Measurements from ENCODE around the gene EFEMP2. TPM values are rescaled to one million over a fixed set of nuclear protein-coding genes. Genes with fewer than 3 reads are reported as not detected.

The EFEMP2 gene
- 0.52 to 1.2 TPM (median 0.99 TPM) in 5 replicates for total RNA-seq (2022; extraction: Qiagen RNA extraction)

GRCh38 chr11:65872586-65873317 is at the start of gene EFEMP2:
EFEMP2 (minus strand) TSS chr11:65872800; CDS start chr11:65872354, 446 bp downstream.

GRCh38 chr11:65919141-65919572 is 46.6 kb upstream of the EFEMP2 start, which contains the start of gene DRAP1:
DRAP1 (plus strand) TSS chr11:65919426; CDS start chr11:65919502, 76 bp downstream.

GRCh38 chr11:65918211-65919140 is 45.9 kb upstream of the EFEMP2 start, which contains the start of gene C11orf68:
C11orf68 (minus strand) TSS chr11:65919062; CDS start chr11:65919031, 31 bp downstream.

GRCh38 chr11:65900125-65900898 is 27.7 kb upstream of the EFEMP2 start, which contains the start of gene FOSL1:
FOSL1 (minus strand) TSS chr11:65900388; CDS start chr11:65900339, 49 bp downstream.

GRCh38 chr11:65890324-65891218 is 18.0 kb upstream of the EFEMP2 start, which contains the start of gene CCDC85B:
CCDC85B (plus strand) TSS chr11:65890673; CDS start chr11:65890784, 111 bp downstream.

GRCh38 chr11:65888163-65888814 is 15.7 kb upstream of the EFEMP2 start, which contains the start of gene FIBP:
FIBP (minus strand) TSS chr11:65888471; CDS start chr11:65888418, 53 bp downstream.

GRCh38 chr11:65879617-65880016 is 7.0 kb upstream of the EFEMP2 start, which contains the start of gene CTSW:
CTSW (plus strand) TSS chr11:65879837; CDS start chr11:65879855, 18 bp downstream.

GRCh38 chr11:65860278-65861164 is 12.1 kb downstream of the EFEMP2 start, which contains the start of gene MUS81:
MUS81 (plus strand) TSS chr11:65860433; CDS start chr11:65860754, 321 bp downstream.

GRCh38 chr11:65857853-65858680 is 14.5 kb downstream of the EFEMP2 start, which contains the start of gene CFL1:
CFL1 (minus strand) TSS chr11:65858180; CDS start chr11:65858099, 81 bp downstream.

GRCh38 chr11:65833297-65834030 is 39.1 kb downstream of the EFEMP2 start, which contains the start of gene SNX32:
SNX32 (plus strand) TSS chr11:65833963; CDS start chr11:65834066, 103 bp downstream.

Other genes with a start within 250 kb of the EFEMP2 start
- gene SIPA1, start 234.7 kb downstream of the EFEMP2 start, total RNA-seq (2022; extraction: Qiagen RNA extraction): 11.8 to 19.3 TPM (median 17.9 TPM) in 5 replicates
- 62.9 to 72.5 TPM (median 71.8 TPM) in 5 replicates for gene RELA, start 209.9 kb downstream of the EFEMP2 start, total RNA-seq (2022; extraction: Qiagen RNA extraction)
- 43.8 to 55.4 TPM (median 48.9 TPM) in 5 replicates for gene KAT5, start 160.5 kb downstream of the EFEMP2 start, total RNA-seq (2022; extraction: Qiagen RNA extraction)
- gene RNASEH2C, start 152.0 kb downstream of the EFEMP2 start, total RNA-seq (2022; extraction: Qiagen RNA extraction): 20.9 to 52.9 TPM (median 48.6 TPM) in 5 replicates
- gene AP5B1, start 91.8 kb downstream of the EFEMP2 start, total RNA-seq (2022; extraction: Qiagen RNA extraction): 7.6 to 12.1 TPM (median 12.1 TPM) in 5 replicates
- gene OVOL1, start 85.7 kb downstream of the EFEMP2 start, total RNA-seq (2022; extraction: Qiagen RNA extraction): 0.07 to 0.08 TPM in 2 of 5 replicates, not detected in the others
- 0.09 TPM in 1 of 5 replicates, not detected in the others for gene SNX32, start 38.8 kb downstream of the EFEMP2 start, total RNA-seq (2022; extraction: Qiagen RNA extraction)
- gene CFL1, start 14.6 kb downstream of the EFEMP2 start, total RNA-seq (2022; extraction: Qiagen RNA extraction): 2,078 to 2,355 TPM (median 2,242 TPM) in 5 replicates
- 26.7 to 36.3 TPM (median 33.7 TPM) in 5 replicates for gene MUS81, start 12.4 kb downstream of the EFEMP2 start, total RNA-seq (2022; extraction: Qiagen RNA extraction)
- 0.11 TPM in 1 of 5 replicates, not detected in the others for gene CTSW, start 7.0 kb upstream of the EFEMP2 start, total RNA-seq (2022; extraction: Qiagen RNA extraction)
- gene FIBP, start 15.7 kb upstream of the EFEMP2 start, total RNA-seq (2022; extraction: Qiagen RNA extraction): 73.6 to 86.8 TPM (median 84.7 TPM) in 5 replicates
- 22.2 to 49.0 TPM (median 44.4 TPM) in 5 replicates for gene CCDC85B, start 17.9 kb upstream of the EFEMP2 start, total RNA-seq (2022; extraction: Qiagen RNA extraction)
- gene FOSL1, start 27.6 kb upstream of the EFEMP2 start, total RNA-seq (2022; extraction: Qiagen RNA extraction): 122 to 190 TPM (median 138 TPM) in 5 replicates
- gene C11orf68, start 46.3 kb upstream of the EFEMP2 start, total RNA-seq (2022; extraction: Qiagen RNA extraction): 32.8 to 52.7 TPM (median 45.5 TPM) in 5 replicates
- 171 to 273 TPM (median 214 TPM) in 5 replicates for gene DRAP1, start 46.6 kb upstream of the EFEMP2 start, total RNA-seq (2022; extraction: Qiagen RNA extraction)
- gene TSGA10IP, start 72.7 kb upstream of the EFEMP2 start, total RNA-seq (2022; extraction: Qiagen RNA extraction): not detected in 5 replicates
- gene SART1, start 88.9 kb upstream of the EFEMP2 start, total RNA-seq (2022; extraction: Qiagen RNA extraction): 46.4 to 64.2 TPM (median 56.3 TPM) in 5 replicates
- gene EIF1AD, start 129.4 kb upstream of the EFEMP2 start, total RNA-seq (2022; extraction: Qiagen RNA extraction): 38.1 to 40.8 TPM (median 39.6 TPM) in 5 replicates
- gene BANF1, start 129.7 kb upstream of the EFEMP2 start, total RNA-seq (2022; extraction: Qiagen RNA extraction): 377 to 509 TPM (median 484 TPM) in 5 replicates
- gene CST6, start 139.2 kb upstream of the EFEMP2 start, total RNA-seq (2022; extraction: Qiagen RNA extraction): not detected in 5 replicates
- gene CATSPER1, start 153.7 kb upstream of the EFEMP2 start, total RNA-seq (2022; extraction: Qiagen RNA extraction): 1.2 to 2.2 TPM (median 1.7 TPM) in 5 replicates
- gene GAL3ST3, start 176.4 kb upstream of the EFEMP2 start, total RNA-seq (2022; extraction: Qiagen RNA extraction): not detected in 5 replicates
- gene SF3B2, start 179.6 kb upstream of the EFEMP2 start, total RNA-seq (2022; extraction: Qiagen RNA extraction): 169 to 179 TPM (median 172 TPM) in 5 replicates
- gene PACS1, start 197.5 kb upstream of the EFEMP2 start, total RNA-seq (2022; extraction: Qiagen RNA extraction): 58.3 to 88.8 TPM (median 77.4 TPM) in 5 replicates